Activated CD4-positive, alpha-beta memory T cell treated with anti-CD3 and anti-CD28 coated beads, Interleukin-2, amount 10 ng/mL, durations not matched to agents 7 days and 5 days (primary cell): ENCODE measurements around the gene AGAP1. TPM values are rescaled to one million over a fixed set of nuclear protein-coding genes. Genes with fewer than 3 reads are reported as not detected.

ENCODE experiments used
- CTCF ChIA-PET: fragments of 350-600 bp; sonication (Branson Sonifier 250); formaldehyde crosslinking; loops from one replicate; lab custom pipeline; 2021; ENCODE audit warnings: antibody characterized with exemption, inconsistent platforms; lab: Charles Lee
- POLR2A ChIA-PET: fragments of 350-600 bp; sonication (Branson Sonifier 250); formaldehyde crosslinking; loops from one replicate; lab custom pipeline; 2021; ENCODE audit warnings: antibody characterized with exemption; lab: Charles Lee
- DNase-seq: peaks from one replicate; pipeline ENCODE4 v3.0.0-alpha.2; 2020
- H3K27ac Mint-ChIP-seq: one replicate; pipeline ENCODE4 v1.8.0; 2021; ENCODE audit warnings: mild to moderate bottlenecking, mixed read lengths
- H3K27me3 Mint-ChIP-seq: one replicate; pipeline ENCODE4 v1.8.0; 2021; ENCODE audit warnings: mixed read lengths
- H3K36me3 Mint-ChIP-seq: one replicate; pipeline ENCODE4 v1.8.0; 2021; ENCODE audit warnings: low read depth, mixed read lengths
- H3K4me1 Mint-ChIP-seq: one replicate; pipeline ENCODE4 v1.8.0; 2021; ENCODE audit warnings: mixed read lengths
- H3K4me3 Mint-ChIP-seq: one replicate; pipeline ENCODE4 v1.8.0; 2021; ENCODE audit warnings: mild to moderate bottlenecking, mixed read lengths
- H3K9me3 Mint-ChIP-seq: one replicate; pipeline ENCODE4 v1.8.0; 2021; ENCODE audit warnings: mixed read lengths
- total RNA-seq, 2 experiments: library from RNA; stranded (reverse); gene quantifications; one replicate each; pipeline ENCODE4 v1.2.3, GENCODE V29; 2021

Gene AGAP1
- total RNA-seq, 2 experiments from 2014 or later = 1.1 to 1.2 TPM

DNA sequence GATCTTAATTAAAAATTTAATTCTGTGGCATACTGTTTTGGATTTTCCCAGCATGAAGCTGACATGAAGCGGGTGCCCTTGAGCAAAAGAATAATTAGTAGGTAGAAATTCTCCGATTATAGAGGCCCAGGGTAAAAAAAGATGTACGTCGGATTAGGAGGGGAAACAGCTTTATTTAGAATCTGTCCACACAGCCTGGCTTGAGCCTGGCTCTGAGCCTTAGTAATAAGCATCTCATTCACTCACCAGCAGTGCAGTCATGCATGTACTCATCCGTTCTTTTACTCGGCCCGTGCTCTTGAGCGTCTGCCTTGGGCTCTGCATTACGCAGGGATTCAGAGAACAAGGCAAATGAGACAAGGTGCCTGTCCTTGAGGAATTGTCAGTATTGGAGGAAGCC, 219.3 kb downstream of the AGAP1 start:
- no peaks in the 10 kb centered on the region for H3K4me1 Mint-ChIP-seq
- ChIA-PET CTCF (no interaction called here), POLR2A (no interaction called here)
- H3K36me3 Mint-ChIP-seq = no peaks in the 10 kb centered on the region
- DNase-seq = no peak
- H3K27me3 Mint-ChIP-seq = no peaks in the 10 kb centered on the region
- no peak overlapping the region for H3K27ac Mint-ChIP-seq
- H3K9me3 Mint-ChIP-seq = no peaks in the 10 kb centered on the region
- no peak overlapping the region for H3K4me3 Mint-ChIP-seq

DNA sequence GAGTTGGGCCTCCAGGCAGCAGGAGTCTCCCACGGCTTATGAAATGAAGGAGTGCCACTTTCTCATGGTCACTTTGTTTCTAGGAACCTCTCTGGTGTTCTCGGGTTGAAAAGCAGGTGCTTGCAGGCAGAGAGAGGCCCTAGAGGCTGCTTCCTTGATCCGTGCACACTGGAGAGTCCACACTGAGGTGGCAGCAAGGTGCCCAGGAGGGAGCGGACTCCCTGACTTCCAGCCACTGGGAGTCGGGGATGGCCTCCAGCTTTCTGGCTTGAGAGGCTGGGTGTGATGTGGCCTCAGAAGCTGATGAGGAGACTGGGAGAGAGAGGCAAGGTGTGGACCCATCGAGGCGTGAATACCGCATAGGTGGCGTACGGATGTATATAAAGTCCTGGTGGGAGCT, 221.8 kb downstream of the AGAP1 start:
- POLR2A ChIA-PET = no interaction called here
- H3K36me3 Mint-ChIP-seq = no peaks in the 10 kb centered on the region

DNA sequence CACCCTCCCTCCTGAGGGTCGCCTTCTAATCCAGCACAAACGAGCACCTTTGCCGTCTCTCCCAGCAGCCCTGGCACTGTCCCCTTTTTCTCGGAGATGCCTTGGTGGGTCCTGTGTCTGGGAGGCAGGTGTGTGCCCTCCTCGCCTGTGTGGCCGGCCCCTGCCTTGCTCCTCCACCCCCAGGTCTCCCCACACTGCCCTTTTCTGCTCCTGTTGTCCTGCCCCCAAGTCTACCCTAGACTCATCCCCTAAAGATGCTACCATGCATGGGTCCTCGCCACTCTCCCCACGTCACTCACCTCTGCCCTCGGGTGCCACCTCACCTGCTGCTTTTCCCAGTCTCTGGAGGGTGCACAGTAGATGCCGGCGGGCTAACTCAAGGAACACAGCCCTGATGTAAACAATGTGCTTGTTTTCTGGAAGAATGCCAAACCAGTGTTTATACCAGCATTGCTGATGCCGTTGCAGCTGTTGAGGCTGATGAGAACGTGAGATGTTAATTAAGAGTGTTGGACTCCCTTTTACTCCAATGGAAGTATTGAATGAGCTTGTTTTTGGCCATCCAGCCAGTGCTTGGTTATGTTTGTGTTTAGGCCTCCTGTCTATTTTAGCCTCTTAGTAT, 223.1 kb downstream of the AGAP1 start:
- no peaks in the 10 kb centered on the region for H3K4me1 Mint-ChIP-seq
- H3K9me3 Mint-ChIP-seq = no peaks in the 10 kb centered on the region
- DNase-seq = no peak
- POLR2A ChIA-PET = no interaction called here
- H3K36me3 Mint-ChIP-seq = no peaks in the 10 kb centered on the region
- H3K4me3 Mint-ChIP-seq = no peak overlapping the region
- CTCF ChIA-PET = no interaction called here
- H3K27ac Mint-ChIP-seq = no peak overlapping the region
- no peaks in the 10 kb centered on the region for H3K27me3 Mint-ChIP-seq

More for the DNA sequence above, 221.8 kb downstream of the AGAP1 start:
- CTCF ChIA-PET = no interaction called here
- H3K4me1 Mint-ChIP-seq = no peaks in the 10 kb centered on the region
- no peak overlapping the region for H3K27ac Mint-ChIP-seq
- no peak overlapping the region for H3K4me3 Mint-ChIP-seq
- no peak for DNase-seq
- no peaks in the 10 kb centered on the region for H3K9me3 Mint-ChIP-seq
- H3K27me3 Mint-ChIP-seq = no peaks in the 10 kb centered on the region

DNA sequence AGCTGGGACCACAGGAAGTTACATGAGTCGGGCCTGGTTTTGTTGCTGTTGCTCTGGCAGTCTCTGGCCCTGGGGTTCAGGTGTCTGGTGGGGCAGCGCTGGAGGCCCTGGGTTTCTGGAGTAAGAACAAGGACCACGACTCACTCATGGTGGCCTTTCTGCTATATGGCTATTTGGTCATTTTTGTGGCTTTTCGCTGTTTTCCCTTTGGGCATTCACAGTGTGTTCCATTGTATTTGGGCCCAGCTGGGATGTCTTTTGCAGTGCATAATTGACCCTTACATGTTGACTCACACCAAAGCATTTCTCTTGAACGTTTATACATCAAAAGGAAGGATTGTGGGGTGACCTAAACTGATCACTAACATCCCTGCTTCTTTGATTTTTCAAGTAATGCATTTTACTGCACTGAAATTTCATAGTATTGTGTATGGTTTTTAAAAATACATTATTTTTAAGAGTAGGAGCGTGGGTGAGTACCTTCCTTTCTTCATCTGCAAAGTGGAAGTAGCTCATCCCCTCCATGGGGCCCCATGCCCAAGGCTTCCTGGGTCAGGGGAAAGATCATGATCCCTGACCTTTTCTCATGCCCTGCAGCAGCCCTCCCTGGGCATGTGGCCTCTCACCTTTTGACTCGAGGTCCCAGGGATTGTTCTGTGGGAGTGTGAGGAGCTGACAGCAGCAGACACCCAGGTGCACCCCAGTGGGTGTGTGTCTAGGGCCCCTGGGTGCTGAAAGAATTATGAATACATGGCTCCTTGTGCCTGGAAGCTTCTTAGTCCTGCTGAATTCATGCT, 225.5 kb downstream of the AGAP1 start:
- H3K4me3 Mint-ChIP-seq = no peak overlapping the region
- H3K27ac Mint-ChIP-seq = no peak overlapping the region
- no peaks in the 10 kb centered on the region for H3K36me3 Mint-ChIP-seq
- H3K4me1 Mint-ChIP-seq = no peaks in the 10 kb centered on the region
- H3K9me3 Mint-ChIP-seq = no peaks in the 10 kb centered on the region
- ChIA-PET CTCF (interaction anchor here (0.6 kb wide), 1 partner anchor 499 kb away, joined by 3 read pairs; no protein-coding TSS in a partner anchor), POLR2A (no interaction called here)
- no peaks in the 10 kb centered on the region for H3K27me3 Mint-ChIP-seq
- DNase-seq = no peak

DNA sequence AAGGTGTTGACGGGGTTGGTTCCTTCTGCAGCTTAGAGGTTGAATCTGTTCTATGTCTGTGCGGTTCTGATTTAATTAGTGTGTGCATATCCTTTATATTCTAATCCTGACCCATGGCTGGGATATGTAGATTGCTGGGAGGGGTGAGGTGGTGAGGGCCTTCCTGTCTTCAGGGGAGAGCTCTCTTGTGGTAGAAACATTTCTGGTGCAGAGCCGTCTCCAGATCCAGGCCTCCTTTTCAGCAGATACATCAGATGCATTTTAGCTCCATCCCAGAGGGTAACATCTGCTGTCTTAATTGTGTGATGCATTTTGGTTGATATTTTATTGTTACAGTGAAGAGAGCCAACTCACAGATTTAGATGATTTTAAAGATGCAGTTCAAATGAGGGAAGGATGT, 227.8 kb downstream of the AGAP1 start:
- H3K9me3 Mint-ChIP-seq = no peaks in the 10 kb centered on the region
- CTCF ChIA-PET = no interaction called here
- H3K4me1 Mint-ChIP-seq = no peaks in the 10 kb centered on the region

DNA sequence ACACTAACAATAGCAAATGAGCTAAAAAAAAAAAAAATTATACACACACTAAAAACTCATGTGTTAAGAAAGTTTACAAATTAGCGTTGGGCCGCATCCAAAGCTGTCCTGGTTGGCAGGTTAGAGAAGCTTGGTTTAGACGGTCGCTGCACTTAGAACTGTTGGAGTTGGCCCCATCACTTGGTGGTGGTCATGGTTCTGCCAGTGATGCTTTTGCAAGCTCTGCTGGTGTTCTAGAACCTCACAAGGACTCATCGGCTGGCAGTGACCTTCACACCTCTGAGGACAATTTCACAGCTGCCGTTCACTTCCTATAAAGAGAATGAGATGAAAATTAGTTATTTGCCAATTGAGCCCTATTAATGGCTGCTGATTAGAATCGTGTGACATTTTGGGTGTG, 229.0 kb downstream of the AGAP1 start:
- Mint-ChIP-seq H3K36me3 (no peaks in the 10 kb centered on the region), H3K4me3 (no peak overlapping the region), H3K27me3 (no peaks in the 10 kb centered on the region), H3K4me1 (no peaks in the 10 kb centered on the region), H3K27ac (no peak overlapping the region), H3K9me3 (no peaks in the 10 kb centered on the region)
- ChIA-PET CTCF (interaction anchor here (2.4 kb wide), 1 partner anchor 23 kb away, joined by 8 read pairs; no protein-coding TSS in a partner anchor), POLR2A (no interaction called here)
- DNase-seq = no peak

More for the DNA sequence above, 227.8 kb downstream of the AGAP1 start:
- H3K36me3 Mint-ChIP-seq = no peaks in the 10 kb centered on the region
- no peak overlapping the region for H3K27ac Mint-ChIP-seq
- H3K27me3 Mint-ChIP-seq = no peaks in the 10 kb centered on the region
- no peak for DNase-seq
- POLR2A ChIA-PET = no interaction called here
- no peak overlapping the region for H3K4me3 Mint-ChIP-seq

DNA sequence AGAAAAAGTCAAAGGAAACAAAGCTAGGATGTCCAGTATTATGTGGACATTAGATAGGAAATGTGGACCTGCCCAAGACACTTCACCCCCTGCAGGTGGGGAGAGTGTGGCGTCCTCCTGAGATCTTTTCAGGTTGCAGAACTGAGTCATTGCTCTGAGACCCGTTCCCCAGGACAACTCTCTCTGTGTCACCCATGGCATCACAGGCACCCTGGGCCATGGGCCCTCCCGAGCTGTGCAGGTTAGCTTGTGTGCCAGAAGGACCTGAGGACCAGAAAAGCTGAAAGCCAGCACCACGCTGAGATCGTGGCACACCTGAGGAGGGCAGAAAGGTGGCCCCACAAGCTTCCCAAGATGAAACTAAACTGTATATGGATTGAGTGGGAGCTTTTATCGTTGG, 229.5 kb downstream of the AGAP1 start:
- Mint-ChIP-seq H3K9me3 (no peaks in the 10 kb centered on the region), H3K36me3 (no peaks in the 10 kb centered on the region), H3K4me1 (no peaks in the 10 kb centered on the region), H3K27ac (no peak overlapping the region), H3K27me3 (no peaks in the 10 kb centered on the region), H3K4me3 (no peak overlapping the region)
- ChIA-PET POLR2A (no interaction called here), CTCF (interaction anchor here (2.4 kb wide), 1 partner anchor 23 kb away, joined by 8 read pairs; no protein-coding TSS in a partner anchor)
- no peak for DNase-seq

DNA sequence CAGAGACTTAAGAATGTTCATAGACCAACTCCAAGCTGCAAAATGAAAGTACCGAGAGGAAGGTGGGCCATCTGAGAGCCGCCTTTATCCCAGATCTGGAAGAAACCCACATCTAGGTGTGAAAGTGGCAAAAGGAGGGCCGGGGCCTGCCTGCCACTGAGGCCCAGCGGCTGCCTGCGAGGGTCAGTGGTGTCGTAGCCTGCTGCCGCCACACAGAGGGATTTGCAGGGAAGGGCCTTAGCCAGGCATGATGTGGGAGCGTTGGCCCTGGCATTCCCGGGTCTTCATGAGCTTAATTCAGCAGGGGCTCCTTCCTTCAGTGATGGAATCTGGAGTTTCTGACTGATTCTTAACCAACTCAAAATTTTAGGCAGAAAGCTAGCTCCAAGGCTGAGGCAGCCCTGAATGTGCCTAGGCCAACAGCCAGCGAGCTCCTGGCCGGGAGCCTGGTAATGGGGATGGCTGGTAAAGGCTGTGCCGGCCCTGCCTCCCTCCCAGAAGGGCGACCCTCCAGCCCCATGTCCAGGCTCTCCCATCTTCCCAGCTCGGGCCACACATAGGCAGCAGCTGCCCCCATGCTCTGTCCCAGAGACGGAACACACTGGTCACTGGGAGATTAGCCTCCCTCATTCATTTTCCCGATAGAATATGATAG, 230.1 kb downstream of the AGAP1 start:
- Mint-ChIP-seq H3K27me3 (no peaks in the 10 kb centered on the region), H3K9me3 (no peaks in the 10 kb centered on the region), H3K4me3 (no peak overlapping the region), H3K36me3 (no peaks in the 10 kb centered on the region), H3K27ac (no peak overlapping the region), H3K4me1 (no peaks in the 10 kb centered on the region)
- ChIA-PET CTCF (interaction anchor here (2.4 kb wide), 1 partner anchor 22 kb away, joined by 8 read pairs; no protein-coding TSS in a partner anchor), POLR2A (no interaction called here)
- no peak for DNase-seq

DNA sequence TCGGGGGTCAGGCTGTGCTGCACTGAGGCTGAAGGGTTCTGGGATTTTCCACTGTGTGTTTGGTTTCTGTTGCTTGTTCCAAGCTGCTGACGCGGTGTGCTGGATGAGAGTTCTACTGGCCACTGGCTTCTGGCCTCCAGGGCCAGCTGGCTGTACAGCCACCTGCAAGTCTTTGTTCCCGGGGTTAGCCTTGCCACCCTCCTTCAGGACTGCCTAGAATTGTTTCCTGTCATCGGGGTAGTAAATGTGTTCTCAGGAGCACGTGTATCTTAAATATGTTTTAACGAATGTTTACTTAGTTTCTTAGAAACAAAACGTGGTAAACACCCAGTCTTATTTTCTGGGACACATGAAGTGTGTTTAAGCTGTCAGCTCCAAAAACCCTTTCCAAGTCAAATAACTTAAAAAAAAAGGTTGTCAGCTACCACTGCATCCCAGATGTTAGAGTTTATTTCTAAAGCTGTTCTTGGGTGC, 231.2 kb downstream of the AGAP1 start:
- POLR2A ChIA-PET = no interaction called here
- no peak for DNase-seq
- H3K9me3 Mint-ChIP-seq = no peaks in the 10 kb centered on the region
- no peaks in the 10 kb centered on the region for H3K36me3 Mint-ChIP-seq
- H3K4me1 Mint-ChIP-seq = no peaks in the 10 kb centered on the region
- H3K4me3 Mint-ChIP-seq = no peak overlapping the region
- no peaks in the 10 kb centered on the region for H3K27me3 Mint-ChIP-seq
- CTCF ChIA-PET = no interaction called here
- H3K27ac Mint-ChIP-seq = no peak overlapping the region

DNA sequence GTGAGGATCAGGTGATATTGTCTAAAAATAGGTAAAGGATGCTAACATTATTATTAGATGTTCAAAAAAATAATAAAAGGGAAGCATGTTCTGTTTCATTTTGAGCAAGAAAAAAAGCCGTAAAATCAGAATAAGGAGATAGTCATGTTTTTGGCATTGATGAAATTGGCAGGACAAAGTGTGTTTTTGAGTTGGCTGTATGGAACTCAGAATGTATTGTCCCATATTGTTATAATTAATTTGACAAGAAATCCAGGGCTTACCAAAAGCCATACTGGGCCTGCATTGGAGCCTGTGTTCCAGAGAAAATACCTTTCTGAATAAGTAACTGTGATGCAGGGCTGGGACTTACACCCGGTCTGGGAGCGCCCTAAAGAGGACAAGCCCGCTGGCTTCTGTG, 232.0 kb downstream of the AGAP1 start:
- CTCF ChIA-PET = no interaction called here
- POLR2A ChIA-PET = no interaction called here
- DNase-seq = no peak
- Mint-ChIP-seq H3K27ac (no peak overlapping the region), H3K4me3 (no peak overlapping the region), H3K27me3 (no peaks in the 10 kb centered on the region), H3K4me1 (no peaks in the 10 kb centered on the region), H3K36me3 (no peaks in the 10 kb centered on the region), H3K9me3 (no peaks in the 10 kb centered on the region)

DNA sequence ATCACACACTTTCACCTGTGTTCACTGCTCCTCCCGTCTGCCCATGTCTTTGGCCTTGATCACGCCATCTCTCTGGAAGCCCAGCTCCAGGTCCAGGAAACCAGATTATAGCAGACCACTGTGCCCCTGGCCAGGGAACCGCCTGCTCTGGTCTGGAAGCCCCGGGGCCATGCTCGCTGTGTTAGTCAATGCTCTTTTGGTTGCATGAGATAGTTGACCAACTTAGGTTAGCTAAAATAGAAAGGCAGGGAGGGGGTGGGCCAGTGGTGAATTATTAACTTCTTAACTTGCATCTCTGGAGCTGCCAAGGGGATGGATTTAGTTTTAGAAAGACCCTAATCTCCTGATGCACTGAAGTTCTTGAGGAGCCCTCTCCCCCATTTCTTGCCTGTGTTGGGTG, 232.7 kb downstream of the AGAP1 start:
- ChIA-PET CTCF (no interaction called here), POLR2A (no interaction called here)
- Mint-ChIP-seq H3K9me3 (no peaks in the 10 kb centered on the region), H3K4me3 (no peak overlapping the region), H3K27ac (no peak overlapping the region), H3K4me1 (no peaks in the 10 kb centered on the region), H3K36me3 (no peaks in the 10 kb centered on the region), H3K27me3 (no peaks in the 10 kb centered on the region)
- DNase-seq = no peak

DNA sequence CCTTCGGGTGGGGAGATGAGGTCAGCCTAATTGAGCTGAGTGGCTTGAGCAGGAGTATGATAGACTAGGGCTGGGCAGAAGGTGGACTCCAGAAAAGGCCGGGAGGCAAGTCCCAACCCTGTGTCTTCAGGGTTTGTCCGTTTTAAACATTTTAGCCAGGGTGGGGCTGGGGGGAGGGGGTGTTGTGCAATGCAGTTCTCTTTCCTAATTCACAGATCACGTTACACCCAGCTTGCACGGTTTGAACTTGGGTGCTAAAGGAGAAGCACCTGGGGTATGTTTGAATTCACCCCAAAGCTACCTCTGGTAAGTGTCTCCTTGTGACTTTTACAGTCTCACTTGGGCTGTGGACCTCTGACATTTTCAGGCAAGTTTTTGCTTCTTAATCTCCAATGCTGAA, 233.3 kb downstream of the AGAP1 start:
- ChIA-PET CTCF (no interaction called here), POLR2A (no interaction called here)
- DNase-seq = no peak
- Mint-ChIP-seq H3K4me3 (no peak overlapping the region), H3K4me1 (no peaks in the 10 kb centered on the region), H3K36me3 (no peaks in the 10 kb centered on the region), H3K9me3 (no peaks in the 10 kb centered on the region), H3K27me3 (no peaks in the 10 kb centered on the region), H3K27ac (no peak overlapping the region)
